Bronchial epithelial cell (primary cell): ENCODE results near the gene OR52J3. TPM values are rescaled to one million over a fixed set of nuclear protein-coding genes. Genes with fewer than 3 reads are reported as not detected.

Source experiments
- DNase-seq: peaks from one replicate; pipeline ENCODE4 v3.0.0-alpha.2; 2010; ENCODE audit warnings: low read depth
- FAIRE-seq: peaks from 2 replicates; lab custom pipeline; 2011; peaks lifted over from hg19 to GRCh38; lab: Jason Lieb, UNC
- H3K27me3 ChIP-seq: 2 replicates; pipeline ENCODE4 v1.5.1; 2011; ENCODE audit warnings: low read length; ENCODE audit not compliant: control insufficient read depth, insufficient read depth
- H3K36me3 ChIP-seq: 2 replicates; pipeline ENCODE4 v1.5.1; 2011; ENCODE audit warnings: low read length; ENCODE audit not compliant: control insufficient read depth, insufficient read depth
- H3K4me3 ChIP-seq: 2 replicates; pipeline ENCODE4 v1.5.1; 2011; ENCODE audit warnings: mild to moderate bottlenecking, low read depth, low read length, control low read depth
- total RNA-seq: library from RNA; depleted of rRNA; stranded (reverse); fragments of >200 nt; gene quantifications from 2 replicates; pipeline ENCODE4 v1.2.1, GENCODE V29; 2014
- TF ChIP-seq, protein P1 (sequence below): IDR thresholded peaks from 2 replicates; pipeline ENCODE4 v1.5.1; 2011; ENCODE audit warnings: mild to moderate bottlenecking, moderate library complexity, low read length, control low read depth, inconsistent platforms; ENCODE audit not compliant: insufficient read depth, severe bottlenecking

The OR52J3 gene
- total RNA-seq, 1 donor from 2014 or later: not detected

DNA sequence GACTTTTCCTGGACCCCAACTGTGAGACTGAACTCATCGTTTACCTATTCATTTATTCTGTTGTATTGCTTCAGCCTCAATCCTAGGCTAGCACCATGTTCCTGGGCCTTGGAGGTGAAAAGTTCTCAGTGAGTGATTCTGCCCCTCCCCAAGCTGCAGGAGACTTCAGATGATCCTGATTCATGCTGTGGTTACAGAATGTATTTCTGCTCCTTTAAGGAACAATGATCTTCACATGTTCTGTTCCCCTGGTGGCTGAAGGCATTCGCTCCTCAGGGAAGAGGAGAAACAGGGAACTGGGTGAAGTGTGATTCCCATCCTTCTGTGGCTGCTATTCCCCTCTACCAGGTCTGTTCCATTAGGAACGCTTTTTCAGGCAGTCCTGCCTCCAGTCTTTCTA lies 25.5 kb downstream of the OR52J3 start:
- no peaks in the 10 kb centered on the region for H3K36me3 ChIP-seq
- no peaks in the 10 kb centered on the region for H3K27me3 ChIP-seq
- FAIRE-seq (no peak), DNase-seq (peak; percentile 3)
- no peak overlapping the region for H3K4me3 ChIP-seq
- TF ChIP-seq, protein P1, sequence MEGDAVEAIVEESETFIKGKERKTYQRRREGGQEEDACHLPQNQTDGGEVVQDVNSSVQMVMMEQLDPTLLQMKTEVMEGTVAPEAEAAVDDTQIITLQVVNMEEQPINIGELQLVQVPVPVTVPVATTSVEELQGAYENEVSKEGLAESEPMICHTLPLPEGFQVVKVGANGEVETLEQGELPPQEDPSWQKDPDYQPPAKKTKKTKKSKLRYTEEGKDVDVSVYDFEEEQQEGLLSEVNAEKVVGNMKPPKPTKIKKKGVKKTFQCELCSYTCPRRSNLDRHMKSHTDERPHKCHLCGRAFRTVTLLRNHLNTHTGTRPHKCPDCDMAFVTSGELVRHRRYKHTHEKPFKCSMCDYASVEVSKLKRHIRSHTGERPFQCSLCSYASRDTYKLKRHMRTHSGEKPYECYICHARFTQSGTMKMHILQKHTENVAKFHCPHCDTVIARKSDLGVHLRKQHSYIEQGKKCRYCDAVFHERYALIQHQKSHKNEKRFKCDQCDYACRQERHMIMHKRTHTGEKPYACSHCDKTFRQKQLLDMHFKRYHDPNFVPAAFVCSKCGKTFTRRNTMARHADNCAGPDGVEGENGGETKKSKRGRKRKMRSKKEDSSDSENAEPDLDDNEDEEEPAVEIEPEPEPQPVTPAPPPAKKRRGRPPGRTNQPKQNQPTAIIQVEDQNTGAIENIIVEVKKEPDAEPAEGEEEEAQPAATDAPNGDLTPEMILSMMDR: no peak

DNA sequence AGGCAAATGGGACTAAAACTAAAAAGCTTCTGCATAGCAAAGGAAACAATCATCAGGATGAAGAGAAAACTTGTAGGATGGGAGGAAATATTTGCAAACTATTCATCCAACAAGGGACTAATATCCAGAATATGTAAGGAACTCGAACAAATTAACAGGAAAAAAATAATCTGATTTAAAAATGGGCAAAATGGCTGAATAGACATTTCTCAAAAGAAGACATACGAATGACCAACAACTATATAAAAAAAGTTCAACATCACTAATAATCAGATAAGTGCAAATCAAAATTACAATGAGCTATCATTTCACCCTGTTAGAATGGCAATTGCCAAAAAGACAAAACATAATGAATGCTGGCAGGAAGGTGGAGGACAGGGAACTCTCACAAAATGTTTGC lies 35.1 kb downstream of the OR52J3 start:
- Histone ChIP-seq H3K36me3 (no peaks in the 10 kb centered on the region), H3K4me3 (no peak overlapping the region), H3K27me3 (no peaks in the 10 kb centered on the region)
- TF ChIP-seq, protein P1: no peak
- no peak for DNase-seq
- FAIRE-seq: no peak

DNA sequence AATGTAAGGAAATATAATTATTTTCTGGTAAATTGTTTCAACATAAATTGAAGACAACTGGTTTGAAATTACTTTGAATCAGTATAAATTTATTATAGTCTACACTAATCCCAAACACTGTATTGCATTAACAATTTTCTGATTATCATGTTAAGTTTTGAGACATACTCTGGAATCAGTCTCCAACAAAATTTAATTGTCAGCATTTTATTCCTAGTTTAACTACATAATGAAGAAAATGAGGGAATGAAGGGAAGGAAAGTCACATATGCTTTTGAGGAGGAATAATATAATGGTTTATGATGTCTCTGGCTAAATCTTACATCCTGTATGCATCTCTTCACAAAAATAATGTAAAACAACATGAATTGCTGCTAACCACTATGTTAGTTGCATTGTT lies 37.3 kb downstream of the OR52J3 start:
- Histone ChIP-seq H3K36me3 (no peaks in the 10 kb centered on the region), H3K4me3 (no peak overlapping the region), H3K27me3 (no peaks in the 10 kb centered on the region)
- DNase-seq (no peak), FAIRE-seq (no peak)
- TF ChIP-seq, protein P1: no peak

DNA sequence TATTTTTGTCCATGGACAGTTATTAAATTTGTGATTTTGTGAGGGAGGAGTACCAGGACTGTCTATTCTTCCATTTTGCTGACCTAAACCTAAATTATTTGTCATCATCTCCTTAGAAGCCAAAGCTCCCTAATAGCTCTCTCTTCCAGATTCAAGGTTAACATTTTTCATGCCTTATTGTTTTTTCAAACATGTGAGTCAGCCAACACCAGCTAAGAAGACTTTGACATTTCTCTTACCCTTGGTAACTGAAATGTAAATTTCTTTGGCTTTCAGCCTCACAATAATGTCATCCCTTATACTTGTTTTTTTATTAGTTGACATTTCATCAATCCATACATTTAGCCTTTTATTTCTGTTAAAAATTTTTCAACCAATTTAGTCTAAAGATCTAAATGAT lies 42.2 kb downstream of the OR52J3 start:
- DNase-seq (peak; percentile 1), FAIRE-seq (no peak)
- no peak overlapping the region for H3K4me3 ChIP-seq
- TF ChIP-seq, protein P1: no peak
- no peaks in the 10 kb centered on the region for H3K36me3 ChIP-seq
- no peaks in the 10 kb centered on the region for H3K27me3 ChIP-seq

DNA sequence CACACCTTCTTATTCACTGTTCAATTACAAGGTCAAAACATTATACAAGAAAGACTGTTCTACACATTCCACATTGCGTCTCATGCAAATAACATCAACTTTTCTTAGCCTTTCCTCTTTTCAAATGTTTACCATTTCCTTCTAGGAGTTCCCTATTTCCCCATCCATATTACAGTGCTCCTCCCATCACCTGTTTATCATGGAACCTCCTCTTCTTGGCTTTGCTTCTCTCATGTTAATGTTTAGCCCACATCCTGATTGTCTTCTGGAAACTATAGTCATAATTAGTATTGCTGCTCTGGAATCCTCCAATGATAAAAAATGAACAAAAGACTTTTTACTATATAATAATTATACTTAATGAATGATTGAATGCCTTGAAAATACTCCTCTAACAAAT lies 44.3 kb downstream of the OR52J3 start:
- no peaks in the 10 kb centered on the region for H3K27me3 ChIP-seq
- TF ChIP-seq, protein P1: no peak
- no peaks in the 10 kb centered on the region for H3K36me3 ChIP-seq
- FAIRE-seq (no peak), DNase-seq (no peak)
- H3K4me3 ChIP-seq: no peak overlapping the region

DNA sequence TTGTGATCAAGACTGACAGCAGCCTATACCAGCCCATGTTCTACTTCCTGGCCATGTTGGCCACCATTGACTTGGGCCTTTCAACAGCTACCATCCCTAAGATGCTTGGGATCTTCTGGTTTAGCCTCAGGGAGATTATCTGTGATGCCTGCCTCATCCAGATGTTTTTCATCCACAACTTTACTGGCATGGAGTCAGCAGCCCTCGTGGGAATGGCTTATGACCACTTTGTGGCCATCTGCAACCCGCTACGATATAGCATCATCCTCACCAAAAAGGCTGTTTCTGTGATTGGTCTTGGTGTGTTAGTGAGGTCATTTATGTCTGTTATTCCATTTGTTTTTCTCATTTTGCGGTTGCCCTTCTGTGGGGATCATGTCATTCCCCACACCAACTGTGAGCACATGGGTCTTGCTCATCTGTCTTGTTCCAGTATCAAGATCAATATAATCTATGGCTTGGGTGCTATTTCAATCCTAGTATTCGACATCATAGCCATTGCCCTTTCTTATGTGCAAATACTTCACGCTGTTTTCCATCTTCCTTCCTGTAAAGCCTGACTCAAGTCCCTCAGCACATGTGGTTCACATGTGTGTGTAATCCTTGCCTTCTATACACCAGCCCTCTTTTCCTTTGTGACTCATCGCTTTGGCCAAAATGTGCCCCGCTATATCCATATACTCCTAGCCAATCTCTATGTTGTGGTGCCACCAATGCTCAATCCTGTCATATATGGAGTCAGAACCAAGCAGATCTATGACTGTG lies 46.7 kb downstream of the OR52J3 start:
- H3K4me3 ChIP-seq: no peak overlapping the region

More for the DNA sequence above, 46.7 kb downstream of the OR52J3 start:
- DNase-seq: no peak
- no peaks in the 10 kb centered on the region for H3K27me3 ChIP-seq
- TF ChIP-seq, protein P1: no peak
- FAIRE-seq: no peak
- no peaks in the 10 kb centered on the region for H3K36me3 ChIP-seq
